Measurements from ENCODE around the gene TMEM217.
"Not testable (repeated sequence)": the region's sequence is repeated elsewhere in the genome, so short reads cannot be mapped to it uniquely, and the experiment has no call there.

Gene TMEM217

DNA sequence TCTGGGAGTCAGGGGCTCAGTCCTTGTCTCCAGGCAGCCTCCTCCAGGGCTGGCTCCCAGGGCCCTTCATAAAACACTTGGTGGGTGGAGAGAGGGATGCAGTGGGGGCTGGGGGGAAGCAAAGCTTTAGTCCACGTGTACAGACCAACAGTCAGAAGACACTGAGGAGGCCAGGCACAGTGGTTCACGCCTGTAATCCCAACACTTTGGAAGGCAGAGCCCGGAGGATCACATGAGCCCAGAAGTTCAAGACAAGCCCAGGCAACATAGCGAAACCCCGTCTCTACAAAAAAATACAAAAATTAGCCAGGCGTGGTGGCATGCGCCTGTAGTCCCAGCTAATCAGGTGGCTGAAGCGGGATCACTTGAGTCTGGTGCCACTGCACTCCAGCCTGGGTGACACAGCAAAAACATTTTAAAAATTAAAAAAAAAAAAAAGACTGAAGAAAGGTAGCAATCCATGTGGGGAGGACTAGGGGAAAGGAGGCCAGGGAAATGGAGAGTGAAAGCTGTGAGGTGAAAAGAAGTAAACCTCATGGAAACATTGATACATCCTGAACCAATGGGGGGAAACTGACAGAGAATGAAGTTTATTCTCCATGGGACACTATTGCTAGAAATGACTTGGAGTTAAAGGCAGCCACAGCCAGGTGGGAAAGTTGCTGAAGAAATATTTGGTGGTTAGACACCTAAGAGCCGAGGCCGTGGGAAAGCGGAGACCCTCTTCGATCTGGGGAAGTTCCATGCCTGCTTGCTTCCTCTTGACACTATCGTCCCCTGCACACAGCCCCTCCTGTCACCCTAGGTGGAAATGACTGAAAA is 52.6 kb downstream of the TMEM217 start:
- TF ChIP-seq, protein P1, sequence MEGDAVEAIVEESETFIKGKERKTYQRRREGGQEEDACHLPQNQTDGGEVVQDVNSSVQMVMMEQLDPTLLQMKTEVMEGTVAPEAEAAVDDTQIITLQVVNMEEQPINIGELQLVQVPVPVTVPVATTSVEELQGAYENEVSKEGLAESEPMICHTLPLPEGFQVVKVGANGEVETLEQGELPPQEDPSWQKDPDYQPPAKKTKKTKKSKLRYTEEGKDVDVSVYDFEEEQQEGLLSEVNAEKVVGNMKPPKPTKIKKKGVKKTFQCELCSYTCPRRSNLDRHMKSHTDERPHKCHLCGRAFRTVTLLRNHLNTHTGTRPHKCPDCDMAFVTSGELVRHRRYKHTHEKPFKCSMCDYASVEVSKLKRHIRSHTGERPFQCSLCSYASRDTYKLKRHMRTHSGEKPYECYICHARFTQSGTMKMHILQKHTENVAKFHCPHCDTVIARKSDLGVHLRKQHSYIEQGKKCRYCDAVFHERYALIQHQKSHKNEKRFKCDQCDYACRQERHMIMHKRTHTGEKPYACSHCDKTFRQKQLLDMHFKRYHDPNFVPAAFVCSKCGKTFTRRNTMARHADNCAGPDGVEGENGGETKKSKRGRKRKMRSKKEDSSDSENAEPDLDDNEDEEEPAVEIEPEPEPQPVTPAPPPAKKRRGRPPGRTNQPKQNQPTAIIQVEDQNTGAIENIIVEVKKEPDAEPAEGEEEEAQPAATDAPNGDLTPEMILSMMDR (IDR thresholded peaks at IDR 0.05; ENCODE audit: insufficient read depth, missing control alignments) = no peak
- FAIRE-seq = no peak
- DNase-seq (ENCODE audit: insufficient read length, low spot score) = no peak

DNA sequence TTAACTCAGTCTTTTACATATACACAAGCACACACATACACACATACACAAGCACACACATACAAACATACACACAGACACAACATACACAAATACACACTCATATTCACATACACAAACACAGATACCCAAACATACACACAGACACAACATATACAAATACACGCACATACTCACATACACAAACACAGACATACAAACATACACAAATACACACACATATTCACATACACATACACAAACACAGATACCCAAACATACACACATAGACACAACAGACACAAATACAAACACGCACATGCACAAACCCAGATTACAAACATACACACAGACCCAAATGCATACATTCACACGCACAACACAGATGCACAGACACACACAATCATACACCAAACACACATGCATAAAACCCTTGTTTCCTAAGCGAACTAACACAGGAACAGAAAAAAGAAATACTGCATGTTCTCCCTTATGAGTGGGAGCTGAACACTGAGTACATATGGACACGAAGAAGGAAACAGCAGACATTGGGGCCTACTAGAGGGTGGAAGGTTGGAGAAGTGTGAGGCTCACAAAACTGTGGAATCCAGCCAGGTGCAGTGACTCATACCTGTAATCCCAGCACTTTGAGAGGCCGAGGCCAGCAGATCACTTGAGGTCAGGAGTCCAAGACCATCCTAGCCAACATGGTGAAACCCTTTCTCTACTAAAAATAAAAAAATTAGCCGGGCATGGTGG is 53.8 kb downstream of the TMEM217 start:
- FAIRE-seq (no peak), DNase-seq (ENCODE audit: insufficient read length, low spot score) (no peak)
- TF ChIP-seq, protein P1 (IDR thresholded peaks at IDR 0.05; ENCODE audit: insufficient read depth, missing control alignments) = no peak

- FAIRE-seq (no peak), DNase-seq (ENCODE audit: insufficient read length, low spot score) (no peak)
- TF ChIP-seq, protein P1 (IDR thresholded peaks at IDR 0.05; ENCODE audit: insufficient read depth, missing control alignments) = no peak
Measured at GRCh38 chr6:37202788-37203491, 55.0 kb downstream of the TMEM217 start.

DNA sequence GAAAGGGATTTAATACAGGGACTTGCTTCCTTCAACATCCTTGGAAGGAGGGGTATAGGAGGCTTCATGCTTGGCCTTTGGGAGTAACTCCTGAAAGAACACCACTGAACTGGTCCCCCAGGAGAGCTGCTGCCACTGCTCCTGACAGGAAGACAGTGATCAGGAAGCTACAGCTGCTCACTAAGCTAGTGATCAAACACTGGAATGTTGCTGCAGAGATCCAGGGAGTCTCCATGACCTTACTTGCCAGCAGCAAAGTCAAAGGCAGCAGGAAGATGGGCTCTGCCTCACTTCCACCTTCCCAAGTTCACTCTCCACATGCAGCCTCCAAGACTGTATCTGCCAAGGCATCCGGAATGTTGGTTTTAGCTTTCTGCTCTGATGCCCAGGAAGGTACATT is 56.2 kb downstream of the TMEM217 start:
- FAIRE-seq (no peak), DNase-seq (ENCODE audit: insufficient read length, low spot score) (no peak)
- TF ChIP-seq, protein P1 (IDR thresholded peaks at IDR 0.05; ENCODE audit: insufficient read depth, missing control alignments) = no peak

GRCh38 chr6:37200085-37200484 is 57.9 kb downstream of the TMEM217 start:
- no peak for FAIRE-seq
- DNase-seq (ENCODE audit: insufficient read length, low spot score) = no peak
- TF ChIP-seq, protein P1 (IDR thresholded peaks at IDR 0.05; ENCODE audit: insufficient read depth, missing control alignments) = no peak

DNA sequence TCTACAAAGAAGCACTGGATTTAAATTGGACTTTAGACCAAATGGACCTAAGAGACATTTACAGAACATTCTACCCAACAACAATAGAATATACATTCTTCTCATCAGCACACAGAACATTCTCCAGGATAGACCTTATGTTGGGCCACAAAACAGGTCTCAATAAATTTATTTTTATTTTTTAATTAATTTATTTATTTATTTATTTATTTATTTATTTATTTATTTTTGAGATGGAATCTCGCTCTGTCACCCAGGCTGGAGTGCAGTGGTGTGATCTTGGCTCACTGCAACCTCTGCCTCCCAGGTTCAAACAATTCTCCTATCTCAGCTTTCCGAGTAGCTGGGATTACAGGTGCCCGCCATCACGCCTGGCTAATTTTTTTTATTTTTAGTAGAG is 61.5 kb downstream of the TMEM217 start:
- not testable (repeated sequence) for FAIRE-seq; DNase-seq (ENCODE audit: insufficient read length, low spot score)

GRCh38 chr6:37194886-37195285 is 63.1 kb downstream of the TMEM217 start:
- not testable (repeated sequence) for FAIRE-seq; DNase-seq (ENCODE audit: insufficient read length, low spot score)

DNA sequence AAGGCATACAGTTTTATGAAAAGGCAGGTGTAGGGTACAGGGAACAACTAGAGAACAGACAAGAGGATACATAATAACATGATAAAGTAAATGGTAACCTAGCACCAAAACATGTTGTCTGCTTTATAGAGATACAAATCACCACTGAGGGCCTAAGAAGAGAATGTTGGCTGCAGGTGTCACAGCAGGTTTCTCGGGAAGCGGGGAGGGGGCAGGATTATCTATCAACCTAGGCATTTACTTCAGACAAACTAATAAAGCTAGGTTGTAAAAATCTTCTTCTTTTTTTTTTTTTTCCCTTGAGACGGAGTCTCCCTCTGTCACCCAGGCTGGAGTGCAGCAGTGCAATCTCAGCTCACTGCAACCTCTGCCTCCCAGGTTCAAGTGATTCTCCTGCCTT is 65.3 kb downstream of the TMEM217 start:
- FAIRE-seq (no peak), DNase-seq (ENCODE audit: insufficient read length, low spot score) (no peak)
- TF ChIP-seq, protein P1 (IDR thresholded peaks at IDR 0.05; ENCODE audit: insufficient read depth, missing control alignments) = no peak
